ENCODE data around the gene SRBD1. TPM values are rescaled to one million over a fixed set of nuclear protein-coding genes. Genes with fewer than 3 reads are reported as not detected.

SRBD1 gene
- polyA plus RNA-seq, 1 donor (not counting 4 experiments of a cell fraction or from before 2014, with no cell fraction given) = 8.8 TPM

GRCh38 chr2:45575881-45576280, 35.2 kb downstream of the SRBD1 start:
- H3K4me3 ChIP-seq (ENCODE audit: control insufficient read depth in 2 of 3, extremely low read depth in 1 of 3, insufficient read depth in 2 of 3, low read depth in 1 of 3, low read length in 3 of 3) = no peak overlapping the region
- no peaks in the 10 kb centered on the region for H3K27me3 ChIP-seq (ENCODE audit: control insufficient read depth, extremely low read depth, insufficient read depth, low read length)
- H3K27ac ChIP-seq (ENCODE audit: control insufficient read depth, insufficient read depth, low read length) = no peak overlapping the region
- H3K36me3 ChIP-seq (ENCODE audit: control insufficient read depth in 2 of 2, extremely low read depth in 1 of 2, insufficient read depth in 2 of 2, low read length in 2 of 2) = peaks cover 0 to 1% of the 10 kb centered on the region in 2 experiments
- no peaks in the 10 kb centered on the region for H3K9me3 ChIP-seq (ENCODE audit: control insufficient read depth, low read depth, low read length)
- no peaks in the 10 kb centered on the region for H3K79me2 ChIP-seq (ENCODE audit: control insufficient read depth, insufficient read depth, low read length)
- TF ChIP-seq EZH2 (IDR thresholded peaks at IDR 0.05; ENCODE audit: low read length) (no peak), CTCF (optimal IDR thresholded peaks at IDR 0.05 in 1 of 3, IDR thresholded peaks at IDR 0.05 in 1 of 3, conservative IDR thresholded peaks at IDR 0.05 in 1 of 3; ENCODE audit: extremely low read depth in 1 of 3, insufficient read depth in 2 of 3, low read length in 3 of 3) (no peak)
- H4K20me1 ChIP-seq (ENCODE audit: control insufficient read depth, extremely low read depth, insufficient read depth, low read length) = no peaks in the 10 kb centered on the region
- dilution Hi-C loops (cut with MboI; ENCODE audit: extremely low pct_ligation_motif_present, low sequenced_read_pairs) = no loop called here
- H3K9ac ChIP-seq (ENCODE audit: control insufficient read depth, extremely low read depth, insufficient read depth, low read length) = no peak overlapping the region
- H3K4me1 ChIP-seq (ENCODE audit: control insufficient read depth, extremely low read depth, insufficient read depth, low read length) = peaks cover 5% of the 10 kb centered on the region
- DNase-seq (ENCODE audit: low read depth, low spot score) (no peak), FAIRE-seq (no peak)
- no peak overlapping the region for H3K4me2 ChIP-seq (ENCODE audit: control insufficient read depth, extremely low read depth, insufficient read depth, low read depth, low read length)
- H3K9me1 ChIP-seq (ENCODE audit: control insufficient read depth, extremely low read depth, insufficient read depth, low read length) = no peaks in the 10 kb centered on the region
- no peak overlapping the region for H2AFZ ChIP-seq (ENCODE audit: control insufficient read depth, low read length)

- no peak overlapping the region for H3K4me2 ChIP-seq (ENCODE audit: control insufficient read depth, extremely low read depth, insufficient read depth, low read depth, low read length)
- H3K79me2 ChIP-seq (ENCODE audit: control insufficient read depth, insufficient read depth, low read length) = no peaks in the 10 kb centered on the region
- H3K36me3 ChIP-seq (ENCODE audit: control insufficient read depth in 2 of 2, extremely low read depth in 1 of 2, insufficient read depth in 2 of 2, low read length in 2 of 2) = peaks cover 0 to 1% of the 10 kb centered on the region in 2 experiments
- TF ChIP-seq CTCF (optimal IDR thresholded peaks at IDR 0.05 in 1 of 3, IDR thresholded peaks at IDR 0.05 in 1 of 3, conservative IDR thresholded peaks at IDR 0.05 in 1 of 3; ENCODE audit: extremely low read depth in 1 of 3, insufficient read depth in 2 of 3, low read length in 3 of 3) = no peak
- TF ChIP-seq EZH2 (IDR thresholded peaks at IDR 0.05; ENCODE audit: low read length) = no peak
- no peak overlapping the region for H3K4me3 ChIP-seq (ENCODE audit: control insufficient read depth in 2 of 3, extremely low read depth in 1 of 3, insufficient read depth in 2 of 3, low read depth in 1 of 3, low read length in 3 of 3)
- no peak overlapping the region for H3K9ac ChIP-seq (ENCODE audit: control insufficient read depth, extremely low read depth, insufficient read depth, low read length)
- H3K9me1 ChIP-seq (ENCODE audit: control insufficient read depth, extremely low read depth, insufficient read depth, low read length) = no peaks in the 10 kb centered on the region
- dilution Hi-C loops (cut with MboI; ENCODE audit: extremely low pct_ligation_motif_present, low sequenced_read_pairs) = no loop called here
- H2AFZ ChIP-seq (ENCODE audit: control insufficient read depth, low read length) = no peak overlapping the region
- H3K27ac ChIP-seq (ENCODE audit: control insufficient read depth, insufficient read depth, low read length) = no peak overlapping the region
- H3K9me3 ChIP-seq (ENCODE audit: control insufficient read depth, low read depth, low read length) = no peaks in the 10 kb centered on the region
- H3K27me3 ChIP-seq (ENCODE audit: control insufficient read depth, extremely low read depth, insufficient read depth, low read length) = no peaks in the 10 kb centered on the region
- no peak for FAIRE-seq
- DNase-seq (ENCODE audit: low read depth, low spot score) = no peak
- H4K20me1 ChIP-seq (ENCODE audit: control insufficient read depth, extremely low read depth, insufficient read depth, low read length) = no peaks in the 10 kb centered on the region
- H3K4me1 ChIP-seq (ENCODE audit: control insufficient read depth, extremely low read depth, insufficient read depth, low read length) = peaks cover 23% of the 10 kb centered on the region
These were observed 38.1 kb downstream of the SRBD1 start for GRCh38 chr2:45572979-45573378.
